Endothelial cell of umbilical vein (primary cell): Measurements from ENCODE around the gene LTBP2. TPM values are rescaled to one million over a fixed set of nuclear protein-coding genes. Genes with fewer than 3 reads are reported as not detected.

ENCODE experiments used
- BruUV-seq: library from RNA; stranded (reverse); fragments of 400-500 nt; replicated peaks from 2 replicates; lab custom pipeline; 2021; lab: Mats Ljungman, UMichigan
- CTCF ChIA-PET: fragments of 300-600, 350-600 bp; sonication (Branson Sonifier 250); formaldehyde crosslinking; loops from one replicate; lab custom pipeline; 2021; ENCODE audit warnings: antibody characterized with exemption, inconsistent platforms; lab: Charles Lee
- POLR2A ChIA-PET: fragments of 300-600, 350-600 bp; sonication (Branson Sonifier 250); formaldehyde crosslinking; loops from one replicate; lab custom pipeline; 2021; ENCODE audit warnings: antibody characterized with exemption, inconsistent platforms; lab: Charles Lee
- DNase-seq: peaks from one replicate; pipeline ENCODE4 v3.0.0-alpha.2; 2011; ENCODE audit warnings: low read depth, low spot score
- FAIRE-seq: peaks from 2 replicates; lab custom pipeline; 2011; peaks lifted over from hg19 to GRCh38; lab: Jason Lieb, UNC
- H2AFZ ChIP-seq: 2 replicates; pipeline ENCODE4 v1.6.0; 2012; ENCODE audit warnings: low read depth, low read length, control low read depth, inconsistent platforms
- H3K27ac ChIP-seq: 2 replicates; pipeline ENCODE4 v1.5.1; 2011; ENCODE audit warnings: low read depth, mild to moderate bottlenecking, control low read depth, low read length, moderate library complexity; ENCODE audit not compliant: insufficient read depth
- H3K27me3 ChIP-seq, 2 experiments: 2 replicates each; pipeline versions ENCODE4 v1.6.0 to v1.6.1; 2011; ENCODE audit warnings: low read length in 2 of 2, mixed read lengths in 1 of 2; ENCODE audit not compliant: control insufficient read depth in 2 of 2, insufficient read depth in 2 of 2
- H3K36me3 ChIP-seq, 2 experiments: 2 replicates in 1 of 2; 3 replicates in 1 of 2; pipeline ENCODE4 v1.5.1; 2011; ENCODE audit warnings: low read length in 2 of 2, mild to moderate bottlenecking in 1 of 2, moderate library complexity in 1 of 2; ENCODE audit not compliant: control insufficient read depth in 2 of 2, insufficient read depth in 2 of 2; ENCODE audit errors: extremely low read depth in 1 of 2
- H3K4me1 ChIP-seq: 3 replicates; pipeline ENCODE4 v1.5.1; 2011; ENCODE audit warnings: mild to moderate bottlenecking, low read length; ENCODE audit not compliant: control insufficient read depth, insufficient read depth; ENCODE audit errors: extremely low read depth
- H3K4me2 ChIP-seq: 2 replicates; pipeline ENCODE4 v1.6.1; 2011; ENCODE audit warnings: low read length, control low read depth, mixed read lengths; ENCODE audit not compliant: insufficient read depth
- H3K4me3 ChIP-seq, 3 experiments: fragments of 200-600 bp in 1 of 3; sonication (generic), shearing (Covaris generic) in 1 of 3; replicated peaks in 1 of 3; 2 replicates each; pipeline ENCODE4 v1.5.1; 2011 to 2016; ENCODE audit warnings: control low read depth in 3 of 3, low read length in 3 of 3, mild to moderate bottlenecking in 2 of 3, inconsistent platforms in 1 of 3, low read depth in 1 of 3, moderate library complexity in 1 of 3; ENCODE audit not compliant: insufficient read depth in 1 of 3
- H3K79me2 ChIP-seq: 2 replicates; pipeline ENCODE4 v1.6.0; 2012; ENCODE audit warnings: low read length, inconsistent platforms; ENCODE audit not compliant: control insufficient read depth, insufficient read depth
- H3K9ac ChIP-seq: replicated peaks from 2 replicates; pipeline ENCODE3; 2011; ENCODE audit warnings: low read length, control low read depth; ENCODE audit not compliant: insufficient read depth; ENCODE audit errors: extremely low read depth
- H3K9me1 ChIP-seq: replicated peaks from 3 replicates; pipeline ENCODE4 v1.6.0; 2011; ENCODE audit warnings: mild to moderate bottlenecking, low read length; ENCODE audit not compliant: control insufficient read depth, insufficient read depth; ENCODE audit errors: extremely low read depth
- H3K9me3 ChIP-seq: replicated peaks from 2 replicates; pipeline ENCODE4 v1.5.1; 2012; ENCODE audit warnings: low read length, inconsistent platforms; ENCODE audit not compliant: control insufficient read depth, insufficient read depth
- H4K20me1 ChIP-seq: replicated peaks from 2 replicates; pipeline ENCODE3; 2011; ENCODE audit warnings: mild to moderate bottlenecking, low read length; ENCODE audit not compliant: control insufficient read depth, insufficient read depth; ENCODE audit errors: extremely low read depth
- CTCF ChIP-seq, 2 donors: IDR thresholded peaks; 1 replicate in 1 of 2; 2 replicates in 1 of 2; pipeline ENCODE4 v1.5.1; 2011; ENCODE audit warnings: low read length in 2 of 2, mild to moderate bottlenecking in 2 of 2, moderate library complexity in 2 of 2, control low read depth in 1 of 2, inconsistent platforms in 1 of 2, low read depth in 1 of 2; ENCODE audit not compliant: insufficient read depth in 1 of 2; ENCODE audit errors: extremely low read depth in 1 of 2
- EZH2 ChIP-seq: IDR thresholded peaks from 2 replicates; pipeline ENCODE4 v1.6.1; 2012; ENCODE audit warnings: borderline replicate concordance, low read depth, mild to moderate bottlenecking, moderate library complexity, low read length, inconsistent platforms; ENCODE audit not compliant: severe bottlenecking
- FOS ChIP-seq: IDR thresholded peaks from 2 replicates; pipeline ENCODE4 v1.6.1; 2011; ENCODE audit warnings: mild to moderate bottlenecking, low read length, moderate library complexity, borderline replicate concordance; ENCODE audit not compliant: insufficient read depth
- GATA2 ChIP-seq: IDR thresholded peaks from 2 replicates; pipeline ENCODE4 v1.7.0; 2011; ENCODE audit warnings: low read depth, mild to moderate bottlenecking, moderate library complexity, mixed read lengths, low read length; ENCODE audit not compliant: insufficient read length, insufficient read depth
- JUN ChIP-seq: IDR thresholded peaks from 2 replicates; pipeline ENCODE4 v1.6.1; 2011; ENCODE audit warnings: borderline replicate concordance, low read depth; ENCODE audit not compliant: insufficient read length, insufficient read depth
- MAX ChIP-seq: IDR thresholded peaks from 2 replicates; pipeline ENCODE4 v1.6.1; 2011; ENCODE audit not compliant: insufficient read depth, insufficient read length
- MYC ChIP-seq: IDR thresholded peaks from one replicate; pipeline ENCODE4 v1.6.1; 2011; ENCODE audit warnings: mild to moderate bottlenecking, low read depth, low read length
- POLR2A ChIP-seq: IDR thresholded peaks from 2 replicates; pipeline ENCODE4 v1.6.1; 2012; ENCODE audit warnings: low read depth, mild to moderate bottlenecking, control low read depth, low read length
- POLR2AphosphoS5 ChIP-seq: IDR thresholded peaks from 2 replicates; pipeline ENCODE4 v1.6.1; 2012; ENCODE audit warnings: low read depth, mild to moderate bottlenecking, control low read depth, low read length, moderate library complexity; ENCODE audit not compliant: insufficient read depth
- dilution Hi-C: fragments of 300-500 bp; cut with MboI; formaldehyde crosslinking; loops from one replicate; pipeline ENCODE4 v1.15.0; 2019; ENCODE audit warnings: low sequenced_read_pairs; ENCODE audit not compliant: extremely low pct_ligation_motif_present
- intact Hi-C: fragments of 100-400 bp; cut with micrococcal nuclease; formaldehyde crosslinking; loops from one replicate; pipeline ENCODE4 v1.10.0; 2022
- polyA plus RNA-seq, 4 experiments: library from polyadenylated mRNA; depleted of rRNA in 3 of 4; stranded (reverse) in 3 of 4; unstranded in 1 of 4; fragments of >200 nt; gene quantifications; 2 replicates each; pipeline versions ENCODE4 v1.2.1 to v1.2.3, GENCODE V29; 2011 to 2012; ENCODE audit warnings: missing spikeins in 1 of 4
- total RNA-seq: library from RNA; stranded (reverse); gene quantifications from 2 replicates; pipeline ENCODE4 v1.2.3, GENCODE V29; 2021

The LTBP2 gene
- total and polyA plus RNA-seq, 2 donors (not counting 3 experiments of a cell fraction or from before 2014, with no cell fraction given), result 209 to 268 TPM

GRCh38 chr14:74645756-74646470 is 33.9 kb upstream of the LTBP2 start:
- H3K4me2 ChIP-seq, result no peak overlapping the region
- H2AFZ ChIP-seq, result no peak overlapping the region
- BruUV-seq, result no TSS peak
- no peaks in the 10 kb centered on the region for H3K9me1 ChIP-seq
- no peaks in the 10 kb centered on the region for H3K36me3 ChIP-seq
- H3K79me2 ChIP-seq, result no peaks in the 10 kb centered on the region
- FAIRE-seq, result no peak
- TF ChIP-seq JUN (no peak), POLR2A (no peak), MAX (no peak), GATA2 (no peak), MYC (no peak), EZH2 (no peak), POLR2AphosphoS5 (no peak), CTCF (IDR thresholded peaks at IDR 0.05; ENCODE audit: extremely low read depth in 1 of 2, insufficient read depth in 1 of 2, low read depth in 1 of 2, low read length in 2 of 2) (no peak), FOS (no peak)
- H3K9me3 ChIP-seq, result no peaks in the 10 kb centered on the region
- no peak overlapping the region for H3K9ac ChIP-seq
- intact Hi-C loops (no loop called here), dilution Hi-C loops (no loop called here)
- H4K20me1 ChIP-seq, result no peaks in the 10 kb centered on the region
- ChIA-PET CTCF (interaction anchor here (1.0 to 1.9 kb wide), 3 partner anchors 14 to 25 kb away, joined by 4 to 8 read pairs (median 5); no protein-coding TSS in a partner anchor), POLR2A (interaction anchor here (1.1 kb wide), 1 partner anchor 26 kb away, joined by 3 read pairs; no protein-coding TSS in a partner anchor)
- H3K27me3 ChIP-seq, result no peaks in the 10 kb centered on the region
- no peak overlapping the region for H3K27ac ChIP-seq
- no peak overlapping the region for H3K4me3 ChIP-seq
- no peak for DNase-seq
- H3K4me1 ChIP-seq, result peaks cover 23% of the 10 kb centered on the region
